Liver (tissue), 3 donors: ENCODE data around the gene MARCHF9.

Experiments used
- CTCF ChIP-seq: fragments of 150-350 bp; IDR thresholded peaks from 2 replicates; pipeline ENCODE4 v1.5.1; 2017; ENCODE audit warnings: improper control_type of control experiment, low read depth, low read length; ENCODE audit not compliant: missing input control
- EGR1 ChIP-seq, 2 donors: IDR thresholded peaks; 2 replicates each; pipeline ENCODE4 v1.6.1; 2016 to 2018; ENCODE audit warnings: antibody characterized with exemption in 2 of 2, low read depth in 2 of 2
- GABPA ChIP-seq, 2 donors: IDR thresholded peaks in 1 of 2; conservative IDR thresholded peaks in 1 of 2; 2 replicates each; pipeline ENCODE4 v1.6.1; 2016; ENCODE audit warnings: antibody characterized with exemption in 2 of 2, mild to moderate bottlenecking in 1 of 2, moderate library complexity in 1 of 2
- HNF4A ChIP-seq, 2 donors: conservative IDR thresholded peaks; 2 replicates each; pipeline ENCODE4 v1.6.1; 2016; ENCODE audit warnings: antibody characterized with exemption in 2 of 2, mild to moderate bottlenecking in 2 of 2
- HNF4G ChIP-seq: IDR thresholded peaks from 2 replicates; pipeline ENCODE4 v1.6.1; 2016; ENCODE audit warnings: antibody characterized with exemption
- JUND ChIP-seq, 2 donors: IDR thresholded peaks; 2 replicates each; pipeline ENCODE4 v1.6.1; 2016; ENCODE audit warnings: antibody characterized with exemption in 2 of 2
- RAD21 ChIP-seq, 2 donors: IDR thresholded peaks; 2 replicates each; pipeline ENCODE4 v1.6.1; 2016; ENCODE audit warnings: antibody characterized with exemption in 2 of 2, mild to moderate bottlenecking in 2 of 2
- REST ChIP-seq: IDR thresholded peaks from 2 replicates; pipeline ENCODE4 v1.6.1; 2016; ENCODE audit warnings: antibody characterized with exemption, mild to moderate bottlenecking
- SP1 ChIP-seq: IDR thresholded peaks from 2 replicates; pipeline ENCODE4 v1.6.1; 2018; ENCODE audit warnings: antibody characterized with exemption, mild to moderate bottlenecking
- YY1 ChIP-seq: IDR thresholded peaks from 2 replicates; pipeline ENCODE4 v1.6.1; 2016; ENCODE audit warnings: antibody characterized with exemption, mild to moderate bottlenecking
- ZBTB33 ChIP-seq: IDR thresholded peaks from 2 replicates; pipeline ENCODE4 v1.6.1; 2016; ENCODE audit warnings: antibody characterized with exemption
- TF ChIP-seq, protein P1 (sequence below): IDR thresholded peaks from 2 replicates; pipeline ENCODE4 v1.6.1; 2016; ENCODE audit warnings: antibody characterized with exemption
- TF ChIP-seq, protein P2 (sequence below): IDR thresholded peaks from 2 replicates; pipeline ENCODE4 v1.6.1; 2016; ENCODE audit warnings: antibody characterized with exemption
- donor health status: healthy.
- donor health status: healthy.

DNA sequence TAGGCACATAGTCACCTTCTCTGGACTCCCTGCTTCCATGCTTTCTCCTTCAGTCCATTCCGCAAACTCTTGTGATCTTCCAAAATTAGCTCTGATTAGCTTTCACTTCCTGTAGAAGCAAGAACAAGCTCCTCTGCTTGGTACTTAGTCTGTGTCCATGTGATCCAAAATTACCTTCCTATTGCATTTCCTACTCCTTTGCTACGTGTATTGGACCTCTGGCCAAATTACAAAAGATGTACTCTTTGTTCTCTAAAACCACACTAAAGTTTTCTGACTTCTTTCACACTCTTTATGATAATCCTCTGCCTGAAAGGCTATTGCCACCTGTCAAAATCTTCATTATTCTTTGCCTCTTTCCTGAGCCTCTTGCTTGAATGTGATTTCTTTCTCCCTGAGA, 26.9 kb downstream of the MARCHF9 start:
- no peak for TF ChIP-seq YY1
- TF ChIP-seq CTCF: no peak
- no peak for TF ChIP-seq GABPA (IDR thresholded peaks at IDR 0.05 in 1 of 2, conservative IDR thresholded peaks at IDR 0.05 in 1 of 2)
- TF ChIP-seq HNF4A (conservative IDR thresholded peaks at IDR 0.05): no peak
- no peak for TF ChIP-seq JUND (IDR thresholded peaks at IDR 0.05)
- TF ChIP-seq, protein P1, sequence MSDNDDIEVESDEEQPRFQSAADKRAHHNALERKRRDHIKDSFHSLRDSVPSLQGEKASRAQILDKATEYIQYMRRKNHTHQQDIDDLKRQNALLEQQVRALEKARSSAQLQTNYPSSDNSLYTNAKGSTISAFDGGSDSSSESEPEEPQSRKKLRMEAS: no peak
- TF ChIP-seq RAD21 (IDR thresholded peaks at IDR 0.05): no peak
- no peak for TF ChIP-seq ZBTB33
- TF ChIP-seq HNF4G: no peak
- TF ChIP-seq SP1: no peak
- TF ChIP-seq, protein P2, sequence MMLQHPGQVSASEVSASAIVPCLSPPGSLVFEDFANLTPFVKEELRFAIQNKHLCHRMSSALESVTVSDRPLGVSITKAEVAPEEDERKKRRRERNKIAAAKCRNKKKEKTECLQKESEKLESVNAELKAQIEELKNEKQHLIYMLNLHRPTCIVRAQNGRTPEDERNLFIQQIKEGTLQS: no peak
- no peak for TF ChIP-seq REST
- TF ChIP-seq EGR1 (IDR thresholded peaks at IDR 0.05; ENCODE audit: low read depth in 2 of 2): no peak
